HG03103 (cell line): ENCODE results near the gene TMEM217.
A peak's percentile ranks its signal among the peaks of the same experiment; 100 is the strongest.

Experiments
- ATAC-seq: cut with Tn5 transposase; IDR thresholded peaks from one replicate; pipeline ENCODE4 v1.9.1; 2021; ENCODE audit warnings: low read depth; ENCODE audit not compliant: unreplicated experiment

The TMEM217 gene

DNA sequence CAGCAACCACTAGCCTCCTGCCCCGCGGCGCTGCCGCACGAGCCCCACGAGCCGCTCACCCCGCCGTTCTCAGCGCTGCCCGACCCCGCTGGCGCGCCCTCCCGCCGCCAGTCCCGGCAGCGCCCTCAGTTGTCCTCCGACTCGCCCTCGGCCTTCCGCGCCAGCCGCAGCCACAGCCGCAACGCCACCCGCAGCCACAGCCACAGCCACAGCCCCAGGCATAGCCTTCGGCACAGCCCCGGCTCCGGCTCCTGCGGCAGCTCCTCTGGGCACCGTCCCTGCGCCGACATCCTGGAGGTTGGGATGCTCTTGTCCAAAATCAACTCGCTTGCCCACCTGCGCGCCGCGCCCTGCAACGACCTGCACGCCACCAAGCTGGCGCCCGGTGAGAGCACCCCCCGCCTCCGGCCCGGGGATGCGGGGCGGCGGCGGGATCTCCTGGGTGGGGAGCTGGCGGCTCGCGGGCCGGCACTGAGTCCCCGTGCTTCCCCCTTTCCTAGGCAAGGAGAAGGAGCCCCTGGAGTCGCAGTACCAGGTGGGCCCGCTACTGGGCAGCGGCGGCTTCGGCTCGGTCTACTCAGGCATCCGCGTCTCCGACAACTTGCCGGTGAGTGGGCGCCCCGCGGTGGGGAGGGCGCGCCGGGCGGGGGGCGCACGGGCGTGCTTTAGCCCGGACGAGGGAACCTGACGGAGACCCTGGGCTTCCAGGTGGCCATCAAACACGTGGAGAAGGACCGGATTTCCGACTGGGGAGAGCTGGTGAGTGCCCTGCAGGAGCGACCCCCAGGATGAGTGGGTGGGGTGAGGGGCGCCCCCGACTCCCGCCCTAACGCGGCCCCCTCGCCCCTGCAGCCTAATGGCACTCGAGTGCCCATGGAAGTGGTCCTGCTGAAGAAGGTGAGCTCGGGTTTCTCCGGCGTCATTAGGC is 87.4 kb downstream of the TMEM217 start:
- peak; percentile 24 for ATAC-seq

GRCh38 chr6:37169496-37170272 is 88.3 kb downstream of the TMEM217 start, which contains the start of gene PIM1:
Gene PIM1, plus strand, starts transcription at chr6:37170152. Its CDS starts 424 bp downstream, at chr6:37170576.
- peak; percentile 52 for ATAC-seq

DNA sequence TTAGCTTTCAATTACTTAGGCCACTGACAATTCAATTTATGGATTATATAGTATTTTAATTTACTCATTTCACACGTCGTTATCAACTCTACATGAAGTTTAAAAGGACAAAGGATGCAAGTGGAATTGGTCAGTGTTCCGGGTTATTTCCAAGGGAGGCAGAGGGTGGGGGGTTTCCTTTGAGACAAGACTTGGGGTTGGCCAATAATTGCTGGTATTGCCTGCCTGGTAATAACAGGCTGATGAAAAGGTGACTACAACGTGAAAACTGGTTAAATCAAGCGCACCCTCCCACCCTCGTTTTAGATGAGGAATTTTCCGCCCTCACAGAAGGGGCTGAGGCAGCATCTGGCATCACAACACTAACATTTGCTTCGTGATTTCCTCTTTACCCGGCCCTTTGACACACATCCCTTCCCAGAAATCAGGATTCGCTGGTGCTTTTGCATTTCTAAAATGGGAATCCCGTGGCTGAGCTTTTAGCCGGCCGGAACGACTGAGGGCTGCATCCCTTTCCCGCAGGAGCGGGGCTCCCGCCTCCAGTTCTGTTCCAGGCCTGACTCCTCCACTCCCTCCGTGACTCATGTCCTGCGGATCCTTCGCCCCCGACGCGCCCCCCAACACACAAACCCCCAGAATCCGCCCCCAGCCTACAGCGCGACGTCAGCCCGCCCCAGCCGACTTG is 89.0 kb downstream of the TMEM217 start:
- ATAC-seq, result no peak

DNA sequence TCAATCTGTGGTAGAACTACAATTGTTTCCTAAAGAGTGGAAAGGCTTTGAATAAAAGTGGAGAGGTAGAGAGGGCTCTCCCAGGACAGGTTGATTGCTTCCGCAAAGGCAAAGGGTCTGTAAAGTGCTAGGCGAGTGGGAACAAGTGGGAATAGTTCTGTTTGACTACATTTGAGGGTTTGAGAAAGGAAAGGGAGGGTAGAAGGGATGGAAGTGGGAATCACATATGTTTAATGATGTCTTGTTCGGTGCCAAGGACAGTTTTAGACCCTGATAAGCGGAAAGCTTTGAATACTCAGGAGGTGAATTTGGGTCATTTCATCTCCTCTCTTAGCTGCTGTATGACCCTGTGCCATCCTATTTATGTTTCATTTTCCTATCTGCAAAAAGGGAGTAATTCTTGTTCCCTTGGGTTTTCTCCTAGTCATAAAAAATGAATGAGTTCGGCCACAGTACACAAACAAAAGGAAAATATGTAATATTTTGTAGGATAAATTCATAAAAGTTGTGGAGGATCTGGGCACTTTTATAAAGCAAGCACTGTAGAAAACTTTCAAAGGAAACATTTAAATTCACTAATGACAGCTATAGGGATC is 89.7 kb downstream of the TMEM217 start:
- no peak for ATAC-seq

DNA sequence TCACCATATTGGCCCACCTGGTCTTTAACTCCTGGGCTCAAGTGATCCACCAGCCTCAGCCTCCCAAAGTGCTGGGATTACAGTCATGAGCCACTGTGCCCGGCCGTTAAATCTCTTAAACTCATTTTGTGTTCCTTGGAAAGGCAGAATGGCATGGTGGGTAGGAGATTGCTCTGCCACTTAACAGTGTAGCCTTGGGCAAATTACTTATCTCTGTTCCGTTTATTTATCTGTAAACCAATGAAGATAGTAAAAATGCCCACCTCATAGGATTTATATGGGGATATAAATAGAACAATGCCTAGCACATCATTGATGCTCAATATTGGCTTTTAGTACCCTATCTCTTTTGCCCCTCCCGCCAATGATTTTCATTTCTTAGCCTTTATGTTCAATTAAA is 95.2 kb downstream of the TMEM217 start:
- no peak for ATAC-seq
